ENCODE results near the gene DNAI1. TPM values are rescaled to one million over a fixed set of nuclear protein-coding genes. Genes with fewer than 3 reads are reported as not detected.

The DNAI1 gene
- total RNA-seq, 1 experiment from 2014 or later: 1.1 TPM

DNA sequence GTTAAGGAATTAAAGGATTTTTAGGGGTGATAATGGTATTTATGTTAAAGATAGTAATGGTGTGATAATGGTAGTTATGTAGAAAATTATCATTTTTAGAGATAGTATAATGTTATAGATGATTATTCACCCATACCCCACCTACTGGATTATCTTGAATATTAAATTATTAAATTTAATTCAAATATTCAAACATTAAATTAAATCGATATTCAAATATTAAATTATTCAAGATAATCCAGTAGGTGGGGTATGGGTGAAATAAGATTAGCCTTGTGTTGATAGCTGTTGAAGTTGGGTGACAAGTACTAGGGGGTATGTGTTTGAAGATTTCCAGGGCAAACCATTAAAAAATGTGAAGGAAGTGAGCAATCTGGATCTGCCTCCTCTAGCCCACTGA lies 15.8 kb upstream of the DNAI1 start:
- no peak overlapping the region for H3K4me3 ChIP-seq (replicated peaks in 1 of 2; ENCODE audit: low read depth in 1 of 2, low read length in 2 of 2)
- no peaks in the 10 kb centered on the region; a peak in 1 of 4 replicates for H3K4me1 ChIP-seq (ENCODE audit: control insufficient read depth in 1 of 2, insufficient read depth in 2 of 2, low read length in 2 of 2)
- H3K27me3 ChIP-seq (ENCODE audit: insufficient read depth, low read length): no peaks in the 10 kb centered on the region
- ChIA-PET RAD21 (ENCODE audit: low non-redundant PET in 1 of 2, low total read pairs in 2 of 2, uncharacterized antibody in 2 of 2, unreplicated experiment in 2 of 2) (no interaction called here), CTCF (no interaction called here), POLR2A (no interaction called here)
- no peak for ATAC-seq
- TF ChIP-seq EZH2phosphoT487 (IDR thresholded peaks at IDR 0.05; ENCODE audit: borderline replicate concordance) (no peak), POLR2AphosphoS5 (IDR thresholded peaks at IDR 0.05; ENCODE audit: low read depth, low read length) (no peak), SRF (IDR thresholded peaks at IDR 0.05; ENCODE audit: low read depth) (no peak), SP1 (IDR thresholded peaks at IDR 0.05; ENCODE audit: low read depth) (no peak), TCF7L2 (IDR thresholded peaks at IDR 0.05; ENCODE audit: borderline replicate concordance, extremely low read depth, insufficient read depth, insufficient read length) (no peak), ATF3 (IDR thresholded peaks at IDR 0.05) (no peak), EGR1 (IDR thresholded peaks at IDR 0.05; ENCODE audit: low read depth) (no peak), REST (IDR thresholded peaks at IDR 0.05; ENCODE audit: low read depth) (no peak), EZH2 (IDR thresholded peaks at IDR 0.05) (no peak), CBX3 (IDR thresholded peaks at IDR 0.05; ENCODE audit: low read depth) (no peak), JUND (IDR thresholded peaks at IDR 0.05) (no peak)
- TF ChIP-seq, protein P1, sequence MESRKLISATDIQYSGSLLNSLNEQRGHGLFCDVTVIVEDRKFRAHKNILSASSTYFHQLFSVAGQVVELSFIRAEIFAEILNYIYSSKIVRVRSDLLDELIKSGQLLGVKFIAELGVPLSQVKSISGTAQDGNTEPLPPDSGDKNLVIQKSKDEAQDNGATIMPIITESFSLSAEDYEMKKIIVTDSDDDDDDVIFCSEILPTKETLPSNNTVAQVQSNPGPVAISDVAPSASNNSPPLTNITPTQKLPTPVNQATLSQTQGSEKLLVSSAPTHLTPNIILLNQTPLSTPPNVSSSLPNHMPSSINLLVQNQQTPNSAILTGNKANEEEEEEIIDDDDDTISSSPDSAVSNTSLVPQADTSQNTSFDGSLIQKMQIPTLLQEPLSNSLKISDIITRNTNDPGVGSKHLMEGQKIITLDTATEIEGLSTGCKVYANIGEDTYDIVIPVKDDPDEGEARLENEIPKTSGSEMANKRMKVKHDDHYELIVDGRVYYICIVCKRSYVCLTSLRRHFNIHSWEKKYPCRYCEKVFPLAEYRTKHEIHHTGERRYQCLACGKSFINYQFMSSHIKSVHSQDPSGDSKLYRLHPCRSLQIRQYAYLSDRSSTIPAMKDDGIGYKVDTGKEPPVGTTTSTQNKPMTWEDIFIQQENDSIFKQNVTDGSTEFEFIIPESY (IDR thresholded peaks at IDR 0.05; ENCODE audit: extremely low read depth, insufficient replicate concordance, low read length): no peak
- no peak overlapping the region for H3K9ac ChIP-seq (ENCODE audit: low read length)
- H3K4me2 ChIP-seq (ENCODE audit: low read length): no peak overlapping the region
- H2AFZ ChIP-seq (ENCODE audit: low read depth, low read length, poor library complexity, severe bottlenecking): no peak overlapping the region
- no peaks in the 10 kb centered on the region for H3K36me3 ChIP-seq (ENCODE audit: control insufficient read depth in 1 of 2, insufficient read depth in 2 of 2, low read length in 2 of 2)
- no peak overlapping the region for H3K27ac ChIP-seq (ENCODE audit: low read depth, low read length)
- H3K9me3 ChIP-seq (ENCODE audit: control insufficient read depth in 1 of 2, insufficient read depth in 1 of 2, low read depth in 1 of 2, low read length in 2 of 2): no peaks in the 10 kb centered on the region
- no peaks in the 10 kb centered on the region for H3K9me2 ChIP-seq (ENCODE audit: insufficient read depth)
- no TSS peak for BruUV-seq (replicated peaks)
- no peak for DNase-seq (ENCODE audit: low read depth, low spot score)
- H3K79me2 ChIP-seq (ENCODE audit: insufficient read depth, low read length): no peaks in the 10 kb centered on the region; the same call in 1 of the 2 replicates
- intact Hi-C loops (cut with micrococcal nuclease): no loop called here
- no peaks in the 10 kb centered on the region for H4K20me1 ChIP-seq (ENCODE audit: insufficient read depth)
